GM19324 (cell line): ENCODE results near the gene UNC50.
A peak's percentile ranks its signal among the peaks of the same experiment; 100 is the strongest.

Experiments
- ATAC-seq: cut with Tn5 transposase; IDR thresholded peaks from one replicate; pipeline ENCODE4 v1.9.1; 2021; ENCODE audit warnings: mild to moderate bottlenecking, moderate library complexity; ENCODE audit not compliant: unreplicated experiment, low FRiP score

The UNC50 gene

DNA sequence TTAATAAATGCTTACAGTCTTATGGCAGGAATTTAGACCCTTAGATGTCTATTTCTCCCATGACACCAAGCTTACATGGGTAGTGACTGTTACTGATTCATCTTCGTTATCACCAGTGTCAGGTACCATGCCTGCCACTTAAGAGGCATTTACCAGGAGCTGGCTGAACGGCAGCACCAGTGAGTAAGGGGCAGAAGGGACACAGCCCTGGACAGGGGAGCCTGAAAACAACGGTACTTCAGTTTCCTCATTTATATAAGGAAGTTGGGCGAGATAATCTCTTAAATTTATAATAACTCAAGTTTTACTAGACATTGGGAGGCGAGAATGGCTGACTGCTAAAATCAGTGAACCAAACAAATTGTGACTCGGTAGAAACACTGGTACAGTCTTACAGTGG, 1.3 kb upstream of the UNC50 start:
- no peak for ATAC-seq

DNA sequence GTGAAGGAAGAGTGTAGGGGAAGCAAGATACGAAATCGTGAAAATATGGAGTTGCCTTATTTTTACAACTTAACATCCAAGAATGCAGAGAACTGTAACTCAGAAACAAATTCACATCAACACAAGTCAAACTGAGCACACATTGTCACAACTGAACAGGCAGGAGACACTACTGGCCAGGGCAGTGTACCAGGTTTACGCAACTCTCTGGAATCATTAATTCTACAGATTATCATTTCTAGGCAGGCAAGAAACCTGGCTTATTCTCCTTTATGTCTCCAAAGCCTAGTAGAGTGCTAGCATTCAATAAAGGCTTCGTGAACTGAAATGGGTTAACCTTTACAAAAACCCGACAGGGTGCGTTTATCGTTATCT, 661 bp upstream of the UNC50 start:
- ATAC-seq, result no peak

GRCh38 chr2:98608962-98609604, 694 bp downstream of the UNC50 start:
- ATAC-seq, result peak; percentile 8

DNA sequence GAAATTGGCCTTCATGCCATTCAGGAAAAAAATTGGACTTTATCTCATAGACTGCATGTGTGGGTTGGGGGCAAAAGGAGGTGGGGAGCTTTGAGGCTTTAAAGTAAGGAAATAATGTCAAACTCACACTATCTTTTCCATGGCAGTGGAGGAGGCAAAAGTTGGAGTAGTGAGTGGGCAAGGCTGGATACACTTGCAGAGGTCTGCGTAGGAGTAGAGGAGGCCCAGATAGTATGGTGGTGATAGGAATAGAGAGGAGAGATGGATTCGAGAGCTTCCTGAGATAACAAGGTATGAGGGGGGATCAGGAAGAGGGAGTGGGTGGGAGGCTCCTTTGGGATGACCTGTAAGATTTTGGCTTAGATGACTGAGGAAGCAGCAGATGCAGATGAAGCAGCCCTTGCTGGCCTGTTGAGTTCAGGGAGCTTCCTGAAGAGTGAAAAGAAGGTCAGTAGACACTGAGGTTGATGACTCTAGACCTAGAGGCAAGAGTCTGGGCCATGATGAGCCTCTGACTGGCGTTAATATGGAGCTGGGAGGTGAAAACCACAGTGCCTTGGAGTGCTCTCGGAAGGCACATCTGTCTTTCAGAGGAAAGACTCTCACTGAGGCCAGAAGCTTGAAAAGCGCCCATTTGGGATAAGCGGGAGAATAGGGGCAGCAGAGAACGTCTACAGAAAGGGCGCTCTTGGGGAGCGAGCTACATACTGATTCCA, 5.8 kb downstream of the UNC50 start:
- ATAC-seq, result no peak

- ATAC-seq, result no peak
Observed at GRCh38 chr2:98615481-98615880, 7.1 kb downstream of the UNC50 start.

DNA sequence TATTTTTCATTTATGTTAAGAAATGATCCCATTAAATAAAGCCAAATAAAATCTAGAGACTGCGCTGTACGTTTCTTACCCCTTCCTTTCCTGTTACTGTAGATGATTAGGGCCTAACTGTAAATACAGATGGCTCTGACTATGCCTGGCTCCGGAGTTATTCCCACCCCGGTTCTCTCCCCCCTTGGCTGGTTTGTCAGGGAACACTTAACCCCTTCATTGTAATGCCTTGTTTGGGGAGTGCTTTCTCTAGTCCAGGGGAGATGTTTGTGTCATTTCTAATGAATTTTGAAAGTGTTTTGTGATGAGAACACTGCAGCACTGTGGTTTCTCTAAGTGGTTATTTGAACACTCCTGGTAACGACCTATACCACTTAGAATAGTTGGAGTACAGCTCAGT, 8.8 kb downstream of the UNC50 start:
- ATAC-seq, result no peak

- ATAC-seq, result no peak
Observed at GRCh38 chr2:98623657-98624056, 15.3 kb downstream of the UNC50 start.

GRCh38 chr2:98632351-98632750, 24.0 kb downstream of the UNC50 start:
- ATAC-seq, result no peak

DNA sequence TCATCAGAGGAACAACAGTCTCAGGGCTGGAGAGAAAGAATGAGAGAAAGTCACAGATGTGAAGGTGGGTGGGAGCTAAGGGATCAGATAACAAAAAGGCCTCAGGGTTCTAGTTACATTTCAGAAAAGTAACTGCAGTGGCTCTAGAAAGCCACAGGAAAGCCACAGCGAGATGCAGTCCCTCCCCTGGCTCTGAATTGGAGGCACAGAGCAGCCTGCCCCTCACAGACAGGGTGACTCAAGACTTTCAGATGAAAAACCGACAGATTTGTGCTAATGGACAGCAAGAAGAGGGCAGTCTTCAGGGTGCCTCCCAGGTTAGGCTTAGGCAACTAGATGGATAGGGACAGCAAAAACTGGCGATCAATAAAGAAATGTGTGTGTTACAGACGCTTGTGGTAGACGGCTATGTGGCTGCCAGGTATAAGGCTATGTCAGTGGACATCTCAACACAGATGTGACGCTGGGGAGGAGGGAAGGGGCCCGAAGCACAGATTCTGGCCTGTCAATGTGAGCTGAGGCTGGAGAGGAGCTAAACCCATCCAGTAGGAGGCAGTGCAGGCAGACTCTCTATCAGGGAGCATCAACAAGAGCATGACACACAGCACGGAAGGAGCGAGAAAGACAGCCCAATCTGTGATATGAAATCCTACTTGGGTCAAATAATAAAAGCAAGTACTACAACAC, 26.2 kb downstream of the UNC50 start:
- no peak for ATAC-seq

DNA sequence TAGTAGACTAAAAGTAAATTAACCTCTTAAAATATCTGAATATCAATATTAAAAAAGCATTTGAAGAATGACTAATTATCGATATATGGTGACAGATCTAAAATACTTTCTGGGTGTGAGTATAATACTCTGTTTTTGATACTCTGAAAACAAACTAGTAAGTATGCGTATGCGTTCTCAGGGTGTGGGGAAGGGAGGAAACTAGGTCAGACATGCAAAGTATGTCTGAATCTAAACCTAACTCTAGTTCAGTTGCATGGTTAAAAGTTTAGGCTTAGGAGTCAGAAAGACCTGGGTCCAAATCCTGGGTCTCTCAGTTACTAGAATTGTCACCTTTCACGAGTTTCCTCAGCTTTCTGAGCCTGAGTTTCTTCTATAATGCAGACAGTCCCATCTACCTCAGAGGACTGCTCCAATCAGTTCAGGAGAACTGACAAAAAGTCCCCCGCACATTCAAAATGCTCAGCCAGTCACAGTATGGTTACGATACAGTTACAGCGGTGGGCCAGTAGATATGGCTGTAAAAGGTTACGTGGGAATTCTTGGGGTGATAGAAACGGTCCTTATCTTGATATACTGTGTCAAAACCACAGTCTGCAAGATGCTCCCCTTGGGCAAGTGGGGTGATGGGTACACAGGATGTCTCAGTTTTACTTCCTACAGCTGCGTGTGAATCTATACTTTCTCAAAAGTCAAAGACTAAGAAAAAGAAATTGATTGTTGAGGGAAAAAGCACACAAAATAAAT, 29.2 kb downstream of the UNC50 start:
- ATAC-seq, result peak; percentile 63

DNA sequence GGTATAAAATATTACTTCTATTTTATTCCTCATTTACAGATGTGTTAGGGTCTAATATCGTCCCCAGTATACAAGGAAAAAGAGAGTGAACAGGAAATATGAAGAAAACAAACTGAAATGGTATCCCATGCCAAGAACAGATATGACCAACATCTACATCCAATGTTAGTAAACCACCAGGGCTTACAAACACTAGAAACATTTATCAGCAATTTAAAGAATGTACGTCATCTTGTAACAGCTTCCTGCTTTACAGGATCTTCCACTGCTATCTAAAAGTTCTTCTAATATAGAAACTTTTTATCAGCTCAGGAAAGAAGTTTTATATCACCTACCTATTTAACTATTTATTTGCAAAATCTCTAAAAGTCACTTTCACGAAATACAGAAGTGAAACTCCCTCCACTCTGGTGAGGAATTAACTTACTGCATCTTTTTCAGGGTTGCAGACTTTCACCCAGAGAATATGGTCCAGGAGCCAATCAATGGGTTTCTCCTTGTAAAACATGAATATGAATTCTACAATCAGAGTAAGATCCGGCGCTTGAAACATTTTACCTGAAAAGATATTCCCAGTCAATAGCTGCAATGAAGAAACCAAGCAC, 35.2 kb downstream of the UNC50 start:
- no peak for ATAC-seq

GRCh38 chr2:98647636-98648035, 39.2 kb downstream of the UNC50 start:
- no peak for ATAC-seq

GRCh38 chr2:98648451-98648850, 40.1 kb downstream of the UNC50 start:
- no peak for ATAC-seq

- ATAC-seq, result peak; percentile 77
Observed at GRCh38 chr2:98649135-98649991, 41.0 kb downstream of the UNC50 start.

- no peak for ATAC-seq
Observed at GRCh38 chr2:98649992-98650375, 41.6 kb downstream of the UNC50 start.

GRCh38 chr2:98650998-98651397, 42.6 kb downstream of the UNC50 start:
- ATAC-seq, result no peak

GRCh38 chr2:98654699-98655495, 46.5 kb downstream of the UNC50 start:
- no peak for ATAC-seq

DNA sequence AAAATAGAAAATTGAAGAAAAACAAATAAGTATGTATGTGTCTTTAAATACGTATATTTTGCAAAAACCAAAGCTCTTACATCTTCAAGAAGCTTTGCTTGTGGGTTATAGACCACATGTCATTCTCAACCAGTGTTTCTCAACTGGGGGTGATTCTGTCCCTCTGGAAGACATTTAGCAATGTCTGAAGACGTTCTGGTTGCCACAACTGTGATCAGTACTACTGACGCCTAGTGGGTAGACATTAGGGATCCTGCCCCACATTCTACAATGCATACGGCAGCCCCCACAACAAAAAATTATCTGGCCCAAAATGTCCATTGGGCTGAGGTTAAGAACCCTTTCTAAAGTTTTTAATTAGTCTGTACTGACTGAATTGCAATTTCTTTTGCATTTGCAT, 48.4 kb downstream of the UNC50 start:
- no peak for ATAC-seq
